Heart left ventricle (tissue), 13 donors: ENCODE measurements around the gene VPREB1.

Source experiments
- POLR2A ChIP-seq, 2 donors: fragments of 450-650 bp; IDR thresholded peaks; one replicate each; pipeline ENCODE4 v1.6.1; 2017; ENCODE audit warnings: antibody characterized with exemption in 2 of 2, mild to moderate bottlenecking in 2 of 2, moderate library complexity in 2 of 2
- TF ChIP-seq, protein P1 (sequence below), 12 donors: fragments of 200-600 bp; sonication (generic) in 4 of 12; IDR thresholded peaks; one replicate each; pipeline versions ENCODE4 v1.5.0 to v1.8.0; 2018 to 2022; ENCODE audit warnings: antibody characterized with exemption in 12 of 12, mild to moderate bottlenecking in 5 of 12
- donor health status: ischemic (EF 13 %, LVEDD 7.1; RV severe dilation, severe dysfunction).
- donor health status: DM: no; HTN: yes; CAD: no.
- donor health status: DM: no; HTN: no; CAD: no.
- donor health status: ischemic (EF 25% LVEDD 6.9; RV normal size, moderate dysfunction).
- donor health status: ischemic (EF 25% LVEDD 5.7; RV mildly dilated, moderate dysfunction).
- donor health status: ischemic (EF 35%, LVEDD 5.7; RV mildly dilated, moderate dysfunction).
- donor health status: nonischemic (EF 11% LVEDD 7.7; RV severe dilation, severe dysfunction).
- donor health status: DM: yes; HTN: yes; CAD: no.
- donor health status: PGD.
- donor health status: ischemic (EF 29% LVEDD 5.4; RV normal size, mild dysfunction).
- donor health status: nonischemic (EF 23%, LVEDD 6.1; RV moderate dilation, normal function).

GRCh38 chr22:22229683-22230420 lies 14.7 kb upstream of the VPREB1 start:
- TF ChIP-seq, protein P1, sequence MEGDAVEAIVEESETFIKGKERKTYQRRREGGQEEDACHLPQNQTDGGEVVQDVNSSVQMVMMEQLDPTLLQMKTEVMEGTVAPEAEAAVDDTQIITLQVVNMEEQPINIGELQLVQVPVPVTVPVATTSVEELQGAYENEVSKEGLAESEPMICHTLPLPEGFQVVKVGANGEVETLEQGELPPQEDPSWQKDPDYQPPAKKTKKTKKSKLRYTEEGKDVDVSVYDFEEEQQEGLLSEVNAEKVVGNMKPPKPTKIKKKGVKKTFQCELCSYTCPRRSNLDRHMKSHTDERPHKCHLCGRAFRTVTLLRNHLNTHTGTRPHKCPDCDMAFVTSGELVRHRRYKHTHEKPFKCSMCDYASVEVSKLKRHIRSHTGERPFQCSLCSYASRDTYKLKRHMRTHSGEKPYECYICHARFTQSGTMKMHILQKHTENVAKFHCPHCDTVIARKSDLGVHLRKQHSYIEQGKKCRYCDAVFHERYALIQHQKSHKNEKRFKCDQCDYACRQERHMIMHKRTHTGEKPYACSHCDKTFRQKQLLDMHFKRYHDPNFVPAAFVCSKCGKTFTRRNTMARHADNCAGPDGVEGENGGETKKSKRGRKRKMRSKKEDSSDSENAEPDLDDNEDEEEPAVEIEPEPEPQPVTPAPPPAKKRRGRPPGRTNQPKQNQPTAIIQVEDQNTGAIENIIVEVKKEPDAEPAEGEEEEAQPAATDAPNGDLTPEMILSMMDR (IDR thresholded peaks at IDR 0.05), result no peak
- TF ChIP-seq POLR2A (IDR thresholded peaks at IDR 0.05), result no peak
